ENCODE measurements around the gene UNC80.

DNA sequence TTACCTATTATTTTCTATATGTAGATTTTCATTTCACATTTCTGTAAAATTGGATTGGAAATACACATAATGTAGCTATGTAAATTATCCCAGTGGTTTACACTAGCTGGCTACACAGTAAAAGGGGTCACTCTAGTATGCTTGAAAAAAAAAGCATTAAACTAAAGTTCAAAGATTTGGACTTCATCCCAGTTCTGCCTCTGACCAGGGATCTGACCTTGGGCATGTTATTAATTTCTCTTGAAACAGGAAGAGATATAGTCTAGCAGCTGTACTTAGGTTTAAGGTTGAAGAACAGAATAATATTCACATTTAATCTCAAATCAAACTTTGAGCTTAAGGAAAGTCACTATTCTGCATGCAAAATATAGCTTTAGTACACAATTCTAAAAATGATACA is 166.3 kb downstream of the UNC80 start:
- TF ChIP-seq, protein P1, sequence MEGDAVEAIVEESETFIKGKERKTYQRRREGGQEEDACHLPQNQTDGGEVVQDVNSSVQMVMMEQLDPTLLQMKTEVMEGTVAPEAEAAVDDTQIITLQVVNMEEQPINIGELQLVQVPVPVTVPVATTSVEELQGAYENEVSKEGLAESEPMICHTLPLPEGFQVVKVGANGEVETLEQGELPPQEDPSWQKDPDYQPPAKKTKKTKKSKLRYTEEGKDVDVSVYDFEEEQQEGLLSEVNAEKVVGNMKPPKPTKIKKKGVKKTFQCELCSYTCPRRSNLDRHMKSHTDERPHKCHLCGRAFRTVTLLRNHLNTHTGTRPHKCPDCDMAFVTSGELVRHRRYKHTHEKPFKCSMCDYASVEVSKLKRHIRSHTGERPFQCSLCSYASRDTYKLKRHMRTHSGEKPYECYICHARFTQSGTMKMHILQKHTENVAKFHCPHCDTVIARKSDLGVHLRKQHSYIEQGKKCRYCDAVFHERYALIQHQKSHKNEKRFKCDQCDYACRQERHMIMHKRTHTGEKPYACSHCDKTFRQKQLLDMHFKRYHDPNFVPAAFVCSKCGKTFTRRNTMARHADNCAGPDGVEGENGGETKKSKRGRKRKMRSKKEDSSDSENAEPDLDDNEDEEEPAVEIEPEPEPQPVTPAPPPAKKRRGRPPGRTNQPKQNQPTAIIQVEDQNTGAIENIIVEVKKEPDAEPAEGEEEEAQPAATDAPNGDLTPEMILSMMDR (IDR thresholded peaks at IDR 0.05; ENCODE audit: borderline replicate concordance, extremely low read depth, low read length, poor library complexity, severe bottlenecking): no peak
- no peak for TF ChIP-seq EZH2 (IDR thresholded peaks at IDR 0.05; ENCODE audit: borderline replicate concordance, low read depth, low read length, severe bottlenecking)
